HepG2 (cell line): ENCODE results near the gene NCOA4. TPM values are rescaled to one million over a fixed set of nuclear protein-coding genes. Genes with fewer than 3 reads are reported as not detected.

Experiments used
- ASH2L ChIP-seq: fragments of 300-600, 200-600 bp; sonication (generic); IDR thresholded peaks from 2 replicates; pipeline ENCODE4 v1.7.0; 2017; ENCODE audit warnings: low read depth, mild to moderate bottlenecking, moderate library complexity, mixed read lengths, low read length; ENCODE audit not compliant: insufficient read length
- FOXM1 ChIP-seq: sonication (generic); formaldehyde crosslinking; IDR thresholded peaks from 2 replicates; pipeline ENCODE4 v1.5.0; 2020; ENCODE audit warnings: missing genetic modification reagents
- GATA4 ChIP-seq: sonication (generic); IDR thresholded peaks from 2 replicates; pipeline ENCODE4 v1.6.1; 2016; ENCODE audit warnings: antibody characterized with exemption, low read depth, borderline replicate concordance
- HHEX ChIP-seq: IDR thresholded peaks from 2 replicates; pipeline ENCODE4 v1.6.1; 2016; ENCODE audit warnings: control low read depth
- HIVEP1 ChIP-seq: sonication (generic); formaldehyde crosslinking; IDR thresholded peaks from 2 replicates; pipeline ENCODE4 v1.4.0; 2020; ENCODE audit warnings: mild to moderate bottlenecking, missing genetic modification reagents
- HOXA3 ChIP-seq: sonication (generic); formaldehyde crosslinking; IDR thresholded peaks from 2 replicates; pipeline ENCODE4 v1.5.0; 2020; ENCODE audit warnings: missing genetic modification reagents
- HOXA5 ChIP-seq: sonication (generic); formaldehyde crosslinking; IDR thresholded peaks from 2 replicates; pipeline ENCODE4 v1.4.0; 2020; ENCODE audit warnings: missing genetic modification reagents
- IKZF4 ChIP-seq: sonication (generic); formaldehyde crosslinking; IDR thresholded peaks from 2 replicates; pipeline ENCODE4 v1.5.1; 2020; ENCODE audit warnings: borderline replicate concordance, mild to moderate bottlenecking, low read depth, missing genetic modification reagents; ENCODE audit errors: not compliant biosample characterization
- MED13 ChIP-seq: sonication (generic); formaldehyde crosslinking; IDR thresholded peaks from 2 replicates; pipeline ENCODE4 v1.5.0; 2020; ENCODE audit warnings: missing genetic modification reagents
- MEIS1 ChIP-seq: sonication (generic); formaldehyde crosslinking; IDR thresholded peaks from 2 replicates; pipeline ENCODE4 v1.9.0; 2021; ENCODE audit warnings: mild to moderate bottlenecking, missing genetic modification reagents, moderate library complexity, borderline replicate concordance
- MEIS2 ChIP-seq: sonication (generic); formaldehyde crosslinking; IDR thresholded peaks from 2 replicates; pipeline ENCODE4 v1.9.0; 2021; ENCODE audit warnings: mild to moderate bottlenecking, missing genetic modification reagents
- MTA3 ChIP-seq: sonication (generic); formaldehyde crosslinking; IDR thresholded peaks from 2 replicates; pipeline ENCODE4 v1.4.0; 2020; ENCODE audit warnings: missing genetic modification reagents
- NFKB2 ChIP-seq: sonication (generic); formaldehyde crosslinking; IDR thresholded peaks from 2 replicates; pipeline ENCODE4 v1.4.0; 2020; ENCODE audit warnings: missing genetic modification reagents, borderline replicate concordance
- POLR2G ChIP-seq: fragments of 200-400 bp; formaldehyde crosslinking; IDR thresholded peaks from 2 replicates; pipeline ENCODE4 v1.6.1; 2018; ENCODE audit warnings: mild to moderate bottlenecking, low read depth, low read length, moderate library complexity
- RAD21 ChIP-seq: fragments of 450-650 bp; formaldehyde crosslinking; IDR thresholded peaks from 2 replicates; pipeline ENCODE4 v1.5.0; 2020; ENCODE audit warnings: mild to moderate bottlenecking
- SMARCE1 ChIP-seq: fragments of 450-650 bp; IDR thresholded peaks from 2 replicates; pipeline ENCODE4 v1.6.1; 2017; ENCODE audit warnings: borderline replicate concordance
- SOX13 ChIP-seq, 3 experiments: fragments of 450-650 bp in 1 of 3; sonication (generic) in 1 of 3; formaldehyde crosslinking in 1 of 3; IDR thresholded peaks in 2 of 3; conservative IDR thresholded peaks in 1 of 3; 2 replicates each; pipeline versions ENCODE4 v1.5.0 to v1.6.1; 2016 to 2020; ENCODE audit warnings: antibody characterized with exemption in 1 of 3, mild to moderate bottlenecking in 1 of 3, missing compliant biosample characterization in 1 of 3, missing genetic modification reagents in 1 of 3, moderate library complexity in 1 of 3
- SRY ChIP-seq: sonication (generic); formaldehyde crosslinking; IDR thresholded peaks from 2 replicates; pipeline ENCODE4 v1.8.0; 2022; ENCODE audit warnings: mild to moderate bottlenecking, missing genetic modification reagents
- STAG1 ChIP-seq: sonication (generic); formaldehyde crosslinking; IDR thresholded peaks from 2 replicates; pipeline ENCODE4 v1.4.0; 2020; ENCODE audit warnings: missing genetic modification reagents
- TCF7L2 ChIP-seq: IDR thresholded peaks from 2 replicates; pipeline ENCODE4 v1.6.1; 2011; ENCODE audit warnings: mild to moderate bottlenecking, low read depth, low read length, moderate library complexity
- TIGD3 ChIP-seq: sonication (generic); formaldehyde crosslinking; IDR thresholded peaks from 2 replicates; pipeline ENCODE4 v1.5.1; 2020; ENCODE audit warnings: mild to moderate bottlenecking, missing genetic modification reagents, borderline replicate concordance
- YY1 ChIP-seq: IDR thresholded peaks from 2 replicates; pipeline ENCODE4 v1.6.1; 2011; ENCODE audit warnings: low read length, low read depth, moderate library complexity, mild to moderate bottlenecking; ENCODE audit not compliant: insufficient read depth, insufficient replicate concordance
- ZFY ChIP-seq: sonication (generic); formaldehyde crosslinking; IDR thresholded peaks from 2 replicates; pipeline ENCODE4 v1.4.0; 2020; ENCODE audit warnings: missing genetic modification reagents
- ZNF17 ChIP-seq: sonication (generic); formaldehyde crosslinking; IDR thresholded peaks from 2 replicates; pipeline ENCODE4 v1.5.0; 2020; ENCODE audit warnings: mild to moderate bottlenecking, missing genetic modification reagents
- ZNF782 ChIP-seq: sonication (generic); formaldehyde crosslinking; IDR thresholded peaks from 2 replicates; pipeline ENCODE4 v1.4.0; 2020; ENCODE audit warnings: missing genetic modification reagents, mild to moderate bottlenecking, borderline replicate concordance
- ZNF788 ChIP-seq: sonication (generic); formaldehyde crosslinking; IDR thresholded peaks from 2 replicates; pipeline ENCODE4 v1.5.0; 2020; ENCODE audit warnings: mild to moderate bottlenecking, missing genetic modification reagents, borderline replicate concordance
- ZSCAN31 ChIP-seq: sonication (generic); formaldehyde crosslinking; IDR thresholded peaks from 2 replicates; pipeline ENCODE4 v1.5.0; 2020; ENCODE audit warnings: low read depth, mild to moderate bottlenecking, missing genetic modification reagents
- polyA plus RNA-seq, 8 experiments: library from polyadenylated mRNA; depleted of rRNA in 3 of 8; stranded (reverse) in 7 of 8; unstranded in 1 of 8; fragments of >200 nt; fragmentation: Illumina TruSeq in 4 of 8; extraction: Trizol in 4 of 8; gene quantifications; 2 replicates each; pipeline versions ENCODE4 v1.2.1 to v1.2.3, GENCODE V29; 2011 to 2016; ENCODE audit warnings: low read depth in 4 of 8, missing spikeins in 1 of 8, mixed read lengths in 1 of 8; ENCODE audit not compliant: insufficient read depth in 1 of 8
- total RNA-seq, 5 experiments: library from RNA; depleted of rRNA; stranded (reverse); fragments of >200 nt; fragmentation: Illumina TruSeq; extraction: Trizol; gene quantifications; 2 replicates each; pipeline ENCODE4 v1.2.3, GENCODE V29; 2016; ENCODE audit warnings: low read depth in 1 of 5
- TF ChIP-seq, protein P1 (sequence below): sonication (generic); formaldehyde crosslinking; IDR thresholded peaks from 2 replicates; pipeline ENCODE4 v1.5.0; 2020; ENCODE audit warnings: mild to moderate bottlenecking, missing genetic modification reagents
- TF ChIP-seq, protein P2 (sequence below): sonication (generic); formaldehyde crosslinking; IDR thresholded peaks from 2 replicates; pipeline ENCODE4 v1.5.1; 2020; ENCODE audit warnings: missing genetic modification reagents, mild to moderate bottlenecking, borderline replicate concordance

Gene NCOA4
- total and polyA plus RNA-seq, 2 of the 13 experiments (the other 11 are each of a cell fraction or from before 2014, with no cell fraction given): 306 to 400 TPM

- TF ChIP-seq, protein P1, sequence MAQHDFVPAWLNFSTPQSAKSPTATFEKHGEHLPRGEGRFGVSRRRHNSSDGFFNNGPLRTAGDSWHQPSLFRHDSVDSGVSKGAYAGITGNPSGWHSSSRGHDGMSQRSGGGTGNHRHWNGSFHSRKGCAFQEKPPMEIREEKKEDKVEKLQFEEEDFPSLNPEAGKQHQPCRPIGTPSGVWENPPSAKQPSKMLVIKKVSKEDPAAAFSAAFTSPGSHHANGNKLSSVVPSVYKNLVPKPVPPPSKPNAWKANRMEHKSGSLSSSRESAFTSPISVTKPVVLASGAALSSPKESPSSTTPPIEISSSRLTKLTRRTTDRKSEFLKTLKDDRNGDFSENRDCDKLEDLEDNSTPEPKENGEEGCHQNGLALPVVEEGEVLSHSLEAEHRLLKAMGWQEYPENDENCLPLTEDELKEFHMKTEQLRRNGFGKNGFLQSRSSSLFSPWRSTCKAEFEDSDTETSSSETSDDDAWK (CRISPR knock-in tag): no peak
- TF ChIP-seq MEIS2 (CRISPR knock-in tag) (no peak), HHEX (CRISPR knock-in tag) (no peak), ASH2L (no peak), ZNF782 (CRISPR knock-in tag) (no peak), HIVEP1 (CRISPR knock-in tag) (no peak; the same call in 1 of the 2 replicates), IKZF4 (no peak), NFKB2 (CRISPR knock-in tag) (no peak), MED13 (0 out of 2 replicates have a peak, but pooled peaks have one; percentile 7), ZSCAN31 (CRISPR knock-in tag) (peak; percentile 12; the same call in 1 of the 2 replicates), MTA3 (CRISPR knock-in tag) (no peak), SOX13 (IDR thresholded peaks at IDR 0.05) (no peak), SOX13 (CRISPR knock-in tag; conservative IDR thresholded peaks at IDR 0.05 in 1 of 2, IDR thresholded peaks at IDR 0.05 in 1 of 2) (no peak), GATA4 (no peak), SRY (no peak), MEIS1 (no peak), POLR2G (peak; percentile 54; the same call in 1 of the 2 replicates), FOXM1 (no peak), HOXA5 (CRISPR knock-in tag) (no peak), ZNF17 (CRISPR knock-in tag) (no peak), YY1 (no peak), SMARCE1 (no peak), ZNF788 (CRISPR knock-in tag) (0 out of 2 replicates have a peak, but pooled peaks have one; percentile 31), RAD21 (CRISPR knock-in tag) (no peak), ZFY (CRISPR knock-in tag) (peak; percentile 49; the same call in 1 of the 2 replicates), HOXA3 (CRISPR knock-in tag) (no peak), TIGD3 (CRISPR knock-in tag) (no peak), STAG1 (no peak), TCF7L2 (no peak)
- TF ChIP-seq, protein P2, sequence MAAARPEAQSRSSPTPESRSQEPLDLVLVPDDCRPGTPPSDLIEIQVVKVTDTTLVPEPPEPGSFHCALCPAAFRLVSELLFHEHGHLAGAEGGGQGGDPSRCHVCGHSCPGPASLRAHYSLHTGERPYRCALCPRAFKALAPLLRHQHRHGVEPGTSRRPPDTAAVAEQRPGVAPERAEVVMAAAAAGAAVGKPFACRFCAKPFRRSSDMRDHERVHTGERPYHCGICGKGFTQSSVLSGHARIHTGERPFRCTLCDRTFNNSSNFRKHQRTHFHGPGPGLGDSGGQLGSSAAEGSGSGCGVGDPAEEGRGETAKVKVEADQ (CRISPR knock-in tag): no peak
Measured at GRCh38 chr10:46052791-46053375, 22.5 kb upstream of the NCOA4 start (continued).
